Activated CD8-positive, alpha-beta memory T cell treated with anti-CD3 and anti-CD28 coated beads, Interleukin-2, amount 50 U/mL, for 48 hours (primary cell): ENCODE measurements around the gene PDE4D.
"Not testable (repeated sequence)": the region's sequence is repeated elsewhere in the genome, so short reads cannot be mapped to it uniquely, and the experiment has no call there.

ENCODE experiments used
- DNase-seq: peaks from one replicate; pipeline ENCODE4 v3.0.0-alpha.2; 2020

The PDE4D gene

DNA sequence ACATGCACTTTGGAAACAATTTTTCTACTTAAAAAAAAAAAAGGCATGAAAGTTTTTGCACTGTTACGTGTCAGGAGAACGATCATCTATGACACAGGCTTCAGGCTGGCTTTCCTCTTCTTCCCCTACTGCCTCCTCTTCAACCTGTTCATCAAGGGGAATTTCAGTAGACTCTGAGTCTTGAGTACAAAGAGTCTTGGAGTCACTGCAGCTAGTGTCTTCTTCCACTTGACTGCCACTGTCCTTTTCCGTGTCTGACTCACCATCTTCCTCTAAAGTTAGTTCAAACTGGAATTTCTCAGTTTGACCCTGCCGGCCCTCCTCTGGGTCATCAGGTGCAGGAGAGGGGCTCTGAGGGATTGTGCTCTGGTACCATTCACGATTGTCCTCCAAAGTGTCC is 918.9 kb downstream of the PDE4D start:
- DNase-seq: no peak

DNA sequence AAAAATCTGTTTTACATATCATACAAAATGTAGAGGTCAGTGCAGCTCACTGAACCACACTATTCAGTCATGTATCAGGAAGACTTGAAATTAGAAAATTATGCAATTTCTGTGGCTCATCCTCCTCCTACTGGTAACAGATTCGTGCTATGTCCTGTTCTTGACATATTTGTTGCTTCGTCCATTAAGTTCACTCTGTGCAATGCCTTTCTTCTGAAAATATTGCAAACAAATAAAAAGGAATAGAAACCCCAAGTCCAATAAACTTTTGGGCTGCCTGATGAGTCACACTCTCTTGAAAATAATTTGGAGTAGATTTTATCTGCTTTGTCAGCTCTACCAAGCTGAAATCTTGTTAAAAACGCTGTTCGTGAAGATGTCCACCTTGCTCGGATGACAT is 919.4 kb downstream of the PDE4D start:
- DNase-seq: no peak

DNA sequence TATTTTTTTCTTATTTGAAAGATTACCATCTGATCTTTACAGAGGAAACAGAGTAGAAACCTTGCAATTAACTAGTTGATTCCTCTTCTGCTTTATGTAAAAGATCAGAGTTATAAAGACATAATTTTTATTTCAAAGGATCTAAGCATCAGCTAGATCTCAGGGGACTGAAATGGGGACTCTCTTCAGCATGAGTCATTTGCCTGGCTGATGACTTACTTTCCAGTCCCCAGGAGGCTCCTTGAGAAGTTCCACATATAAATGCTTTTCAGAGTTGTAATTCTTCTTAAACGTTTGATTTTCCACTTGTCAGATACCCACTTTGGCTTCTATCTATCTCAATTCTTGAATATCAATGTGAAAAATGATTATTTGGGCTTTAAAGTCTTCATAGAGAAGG is 921.2 kb downstream of the PDE4D start:
- no peak for DNase-seq

DNA sequence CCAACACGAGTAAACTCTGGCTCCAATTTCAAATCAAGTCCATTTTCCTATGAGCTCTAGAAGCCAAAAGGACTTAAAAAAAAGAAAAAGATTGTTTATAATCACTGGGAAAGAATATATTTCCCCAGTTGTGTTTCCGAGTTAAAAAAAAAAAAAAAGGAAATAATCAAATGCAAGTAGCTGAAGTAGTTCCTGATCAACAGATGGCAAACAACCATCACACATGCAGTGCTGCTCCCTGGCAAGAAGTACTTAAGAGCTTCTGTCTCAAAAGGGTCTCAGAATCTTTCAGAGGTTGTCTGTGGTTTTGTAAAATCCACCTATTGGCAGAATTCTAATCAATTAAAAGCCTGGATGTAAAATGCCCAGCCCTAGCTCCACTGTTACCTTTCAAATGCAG is 922.8 kb downstream of the PDE4D start:
- DNase-seq: no peak

DNA sequence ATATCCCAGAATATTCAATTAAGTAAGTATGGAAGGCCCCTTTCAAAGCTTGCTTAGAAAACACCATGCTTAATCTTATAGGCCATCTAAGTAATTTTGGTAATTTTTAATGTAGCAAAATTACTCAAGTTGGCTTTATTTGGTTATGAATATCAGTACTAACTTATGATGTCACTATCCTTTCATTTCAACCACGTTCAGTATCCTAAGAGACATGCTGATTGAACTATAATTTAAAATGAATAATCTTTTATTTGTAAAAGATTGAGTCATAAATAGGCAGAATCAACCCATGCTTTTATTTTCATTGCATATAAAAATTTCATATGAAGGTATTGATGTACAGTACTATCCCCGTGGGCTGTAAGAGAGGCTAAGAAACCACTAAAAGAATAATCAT is 923.7 kb downstream of the PDE4D start:
- DNase-seq: no peak

DNA sequence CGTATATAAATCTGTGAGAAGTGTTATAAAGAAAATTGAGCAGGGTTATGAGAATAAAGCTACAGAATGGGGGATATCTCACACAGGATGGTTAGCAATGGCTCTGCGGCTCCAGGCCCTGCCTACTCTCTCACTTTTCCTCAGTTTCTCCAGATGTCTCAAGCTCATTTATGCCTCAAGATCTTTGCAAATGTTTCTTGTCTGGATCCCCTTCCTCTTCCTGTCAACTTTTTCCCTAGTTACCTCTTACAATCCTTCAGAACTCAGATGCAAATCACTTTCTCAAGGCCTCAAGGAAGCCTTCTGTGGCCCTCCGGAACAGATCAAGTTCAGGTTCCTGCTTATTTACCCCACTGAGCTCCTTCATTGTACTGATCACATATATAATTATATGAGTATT is 924.3 kb downstream of the PDE4D start:
- no peak for DNase-seq

DNA sequence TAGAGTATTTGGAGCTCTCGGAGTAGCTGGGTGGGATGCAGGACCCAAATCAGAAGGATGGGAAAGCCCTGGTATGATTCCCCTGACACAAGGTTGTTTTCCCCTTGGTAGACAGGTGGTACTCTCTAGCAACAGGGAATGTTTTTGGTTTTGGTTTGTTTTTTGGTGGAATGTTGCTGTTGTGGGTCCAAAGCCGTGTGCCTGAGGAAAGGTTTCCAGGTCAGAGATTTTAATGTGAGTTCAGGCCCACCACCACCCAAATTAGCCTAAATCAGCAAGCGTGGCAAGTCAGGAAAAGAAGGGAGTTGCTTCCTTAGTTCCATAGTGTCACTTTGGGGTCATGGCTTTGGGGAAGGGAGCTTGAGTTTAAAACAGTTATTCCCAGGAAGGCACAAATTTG is 925.2 kb downstream of the PDE4D start:
- DNase-seq: no peak

DNA sequence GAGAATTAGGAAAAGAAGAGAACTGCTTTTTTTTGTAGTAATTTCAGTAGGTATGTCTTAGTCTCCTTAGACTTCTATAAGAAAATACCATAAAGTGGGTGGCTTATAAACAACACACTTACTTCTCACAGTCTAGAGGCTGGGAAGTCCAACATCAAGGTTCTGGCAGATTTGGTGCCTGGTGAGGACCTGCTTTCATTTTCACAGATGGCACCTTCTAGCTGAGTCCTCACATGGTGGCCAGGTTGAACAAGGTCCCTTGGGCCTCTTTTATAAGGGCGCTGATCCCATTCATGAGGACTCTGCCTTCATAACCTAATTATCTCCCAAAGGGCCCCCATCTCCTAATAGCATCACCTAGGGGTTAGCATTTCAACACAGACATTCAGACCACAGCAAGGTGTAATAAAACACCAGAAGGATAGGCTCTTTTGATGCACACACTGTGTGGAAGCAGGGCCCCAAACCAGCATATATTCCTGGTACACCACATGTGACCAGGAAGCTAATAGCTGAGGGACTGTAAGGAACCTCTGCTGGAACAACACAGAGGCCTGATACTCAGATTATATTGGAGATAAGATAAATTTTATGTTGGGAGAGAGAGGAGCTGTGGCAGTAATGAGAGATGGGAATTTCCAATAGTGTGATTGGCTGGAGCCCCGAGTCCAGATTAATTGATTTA is 925.8 kb downstream of the PDE4D start:
- no peak for DNase-seq

DNA sequence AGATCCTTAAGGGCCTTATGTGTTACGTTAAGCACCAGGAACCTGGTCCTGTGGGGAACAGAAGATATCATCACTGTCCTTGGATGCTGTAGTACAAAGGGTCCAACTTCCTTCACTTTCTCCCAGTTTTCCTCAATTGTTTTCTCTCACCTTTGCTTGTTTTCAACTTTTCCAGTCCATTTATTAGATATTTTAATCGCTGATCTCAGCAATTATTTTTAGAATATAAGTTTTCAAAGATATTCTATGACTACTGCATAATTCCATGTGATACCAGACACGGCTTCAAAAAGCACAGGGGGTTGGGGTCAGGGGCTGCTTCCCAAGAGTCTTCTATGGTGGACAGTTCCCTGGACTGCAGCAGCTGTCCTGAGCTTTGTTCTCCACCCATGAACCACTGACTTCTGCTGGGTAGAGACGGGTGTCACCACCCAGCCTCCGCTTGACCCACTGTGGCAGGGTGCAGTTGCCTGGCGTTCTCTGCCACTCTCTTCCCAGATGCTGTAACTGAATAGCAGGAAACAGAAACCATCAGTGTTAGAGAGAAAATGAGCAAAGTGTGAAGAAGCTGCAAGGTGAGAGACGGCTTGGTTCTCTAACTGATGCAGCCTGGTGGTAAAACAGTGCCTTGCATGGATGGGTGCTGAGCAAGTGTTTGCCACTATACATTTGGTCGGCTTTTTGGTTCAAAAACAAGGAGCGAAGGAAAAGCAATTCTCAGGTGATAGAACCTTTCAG is 927.7 kb downstream of the PDE4D start:
- no peak for DNase-seq

DNA sequence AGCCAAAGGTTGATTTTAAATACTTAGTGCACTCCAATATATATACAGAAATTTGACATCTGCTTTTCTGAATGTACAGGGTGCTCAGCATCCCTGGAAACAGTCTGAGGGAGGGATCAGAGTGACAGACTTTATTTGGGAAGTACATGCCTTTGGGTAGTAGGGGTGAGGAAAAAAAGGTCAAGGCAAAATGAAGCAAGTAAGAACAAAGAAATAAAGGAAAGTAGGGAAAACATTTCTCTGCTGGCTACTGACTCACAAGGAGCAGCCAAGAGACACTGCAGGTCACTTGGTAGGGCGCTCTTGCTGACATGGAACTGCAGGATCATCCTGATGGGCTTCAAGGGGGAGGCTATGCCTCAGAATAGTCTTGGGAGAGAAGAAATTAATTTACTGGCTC is 929.7 kb downstream of the PDE4D start:
- no peak for DNase-seq

DNA sequence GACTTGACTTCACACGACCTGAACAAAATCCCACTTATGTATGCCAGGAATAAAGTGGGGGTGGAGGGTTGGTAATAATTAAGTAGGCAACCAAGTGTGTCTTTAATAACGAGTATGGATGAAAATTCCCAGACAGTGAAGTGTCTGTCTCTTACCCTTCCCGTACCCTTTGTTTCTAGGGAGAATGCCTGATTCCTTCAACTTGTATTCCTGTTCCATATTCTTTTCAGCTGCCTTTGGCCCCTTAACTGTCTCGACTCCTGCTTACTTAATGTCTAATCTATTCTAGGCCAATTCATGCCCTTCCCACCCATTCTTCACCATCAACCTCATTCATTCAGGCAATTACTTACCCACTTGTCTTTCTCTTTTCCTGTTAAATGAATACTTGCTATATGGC is 930.2 kb downstream of the PDE4D start:
- no peak for DNase-seq

DNA sequence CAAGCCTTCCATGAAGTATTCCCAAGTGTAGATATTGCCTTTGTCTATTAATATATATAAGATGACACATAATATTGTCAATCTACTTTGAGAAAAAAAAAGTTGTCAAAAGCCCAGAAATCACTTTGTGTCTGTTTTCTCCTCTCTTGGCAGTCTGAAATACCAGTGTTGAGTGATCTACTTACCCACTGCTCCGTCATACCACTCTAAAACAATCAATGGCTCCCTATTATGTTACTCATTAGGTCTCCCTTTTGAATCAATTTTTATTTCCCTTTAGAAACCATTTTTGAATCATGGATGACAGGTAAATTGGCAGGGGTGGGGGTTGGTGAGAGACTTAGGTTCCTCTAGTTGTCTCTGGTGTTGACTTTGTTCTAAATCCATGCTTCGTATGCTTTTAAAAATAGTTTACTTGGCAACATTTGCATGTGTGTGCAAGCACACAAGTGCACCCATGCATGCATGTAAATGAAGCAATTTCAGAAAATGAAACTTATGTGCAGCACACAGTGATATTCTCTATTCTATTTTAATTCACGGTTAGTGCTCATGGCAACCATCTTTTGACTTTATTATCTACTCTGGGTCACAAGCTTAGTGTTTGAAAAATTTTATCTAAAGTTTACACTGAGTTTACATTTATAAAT is 931.8 kb downstream of the PDE4D start:
- no peak for DNase-seq

DNA sequence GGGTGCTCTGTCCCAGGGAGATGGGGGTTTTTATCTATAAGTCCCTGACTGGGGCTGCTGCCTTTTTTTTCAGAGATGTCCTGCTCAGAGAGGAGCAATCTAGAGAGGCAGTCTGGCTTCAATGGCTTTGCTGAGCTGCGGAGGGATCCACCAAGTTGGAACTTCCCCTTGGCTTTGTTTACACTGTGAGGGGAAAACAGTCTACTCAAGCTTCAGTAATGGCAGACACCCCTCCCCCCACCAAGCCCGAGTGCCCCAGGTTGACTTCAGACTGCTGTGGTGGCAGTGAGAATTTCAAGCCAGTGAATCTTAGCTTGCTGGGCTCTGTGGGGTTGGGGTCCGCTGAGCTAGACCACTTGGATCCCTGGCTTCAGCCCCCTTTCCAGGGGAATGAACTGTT is 934.8 kb downstream of the PDE4D start:
- DNase-seq: no peak

DNA sequence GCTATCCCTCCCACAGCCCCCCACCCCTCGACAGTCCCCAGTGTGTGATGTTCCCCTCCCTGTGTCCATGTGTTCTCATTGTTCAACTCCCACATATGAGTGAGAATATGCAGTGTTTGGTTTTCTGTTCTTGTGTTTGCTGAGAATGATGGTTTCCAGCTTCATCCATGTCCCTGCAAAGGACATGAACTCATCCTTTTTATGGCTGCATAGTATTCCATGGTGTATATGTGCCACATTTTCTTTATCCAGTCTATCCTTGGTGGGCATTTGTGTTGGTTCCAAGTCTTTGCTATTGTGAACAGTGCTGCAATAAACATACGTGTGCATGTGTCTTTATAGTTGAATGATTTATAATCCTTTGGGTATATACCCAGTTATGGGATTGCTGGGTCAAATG is 940.3 kb downstream of the PDE4D start:
- DNase-seq: not testable (repeated sequence)

DNA sequence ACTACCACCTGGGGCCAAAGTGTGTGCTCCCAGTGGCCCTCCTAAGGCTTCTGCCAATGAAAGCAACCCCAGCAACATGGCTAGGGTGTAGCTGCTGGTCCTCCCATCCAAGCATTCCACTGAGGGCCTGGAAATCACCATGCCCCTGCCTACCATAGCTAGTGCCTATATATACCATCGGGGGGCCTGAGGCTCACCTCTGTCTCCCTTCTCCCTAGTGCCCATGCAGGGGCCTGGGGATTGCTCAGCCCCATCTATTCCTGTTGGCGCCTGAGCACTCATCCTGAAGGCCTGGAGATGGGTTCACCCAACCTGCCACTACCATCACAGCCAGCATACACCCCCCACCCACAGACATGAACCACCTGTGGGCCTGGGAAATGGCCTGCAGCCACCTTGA is 943.3 kb downstream of the PDE4D start:
- DNase-seq: no peak

DNA sequence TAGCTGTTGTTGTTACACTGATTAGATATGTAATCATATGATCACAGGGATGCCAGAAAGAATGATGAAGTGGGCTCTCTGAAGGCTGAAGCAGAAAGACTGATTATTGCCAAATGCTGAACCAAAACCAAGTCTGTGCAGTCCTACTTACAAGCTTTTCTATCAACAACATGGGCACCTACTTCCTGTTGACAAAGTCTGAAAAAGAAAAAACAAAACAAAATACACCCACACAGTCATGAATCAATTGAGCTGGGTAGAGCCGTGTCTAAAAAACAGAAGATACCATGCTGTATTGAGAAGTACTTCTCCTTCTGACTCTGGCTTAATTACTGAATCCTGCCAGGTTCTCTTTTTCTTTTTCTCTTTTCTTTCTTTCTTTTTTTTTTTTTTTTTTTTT is 947.3 kb downstream of the PDE4D start:
- no peak for DNase-seq

DNA sequence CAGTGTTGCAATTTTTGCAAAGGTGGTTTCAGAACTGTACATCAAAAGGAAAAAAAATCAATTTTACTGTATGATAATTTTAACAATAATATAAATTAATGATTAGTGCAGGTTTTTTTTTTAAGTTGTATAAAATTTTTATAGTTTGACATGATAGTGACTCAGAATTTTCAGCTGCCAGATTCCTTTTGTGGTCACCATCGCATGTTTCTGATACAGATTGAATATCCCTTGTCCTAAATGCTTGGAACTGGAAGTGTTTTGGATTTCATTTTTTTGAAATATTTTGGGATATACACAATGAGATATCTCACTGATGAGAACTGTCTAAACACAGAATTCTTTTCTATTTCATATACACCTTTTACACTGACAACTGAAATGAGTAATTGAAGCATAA is 949.3 kb downstream of the PDE4D start:
- no peak for DNase-seq

DNA sequence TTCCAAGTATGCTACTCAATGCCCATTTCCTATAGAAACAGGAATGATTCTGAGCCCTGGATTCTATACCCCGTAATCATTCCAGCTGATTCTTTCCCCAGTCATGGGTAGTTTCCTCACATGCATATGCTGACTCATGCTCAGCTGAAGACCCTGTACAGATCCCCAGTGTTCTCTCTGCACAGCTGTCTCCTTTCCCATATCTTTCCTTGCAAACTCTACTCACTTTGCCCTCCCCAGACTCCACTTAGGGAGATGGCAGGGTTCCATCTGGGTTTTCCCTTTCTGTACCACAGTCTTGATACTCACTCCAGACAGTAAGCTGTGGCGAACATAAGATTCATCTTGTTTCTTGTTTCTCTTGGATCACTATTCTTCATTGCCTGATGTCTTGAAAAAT is 953.1 kb downstream of the PDE4D start:
- no peak for DNase-seq

DNA sequence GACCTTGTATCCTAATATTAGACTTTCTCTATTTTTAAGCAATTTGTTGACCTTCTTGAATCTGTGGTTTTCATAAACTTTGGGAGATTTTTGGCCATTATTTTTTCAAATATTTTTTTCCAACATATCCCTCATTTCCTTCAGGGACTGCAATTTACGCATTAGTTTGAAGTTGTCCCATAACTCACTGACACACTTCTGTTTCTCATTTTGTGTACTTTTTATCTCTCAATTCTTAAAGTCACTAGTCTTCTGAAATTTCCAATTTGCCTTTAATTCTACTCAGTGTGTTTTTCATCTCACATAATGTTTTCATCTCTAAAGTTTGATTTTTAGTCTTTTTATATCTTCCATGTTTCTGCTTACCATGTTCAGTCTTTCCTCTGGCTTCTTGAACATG is 953.9 kb downstream of the PDE4D start:
- DNase-seq: no peak

DNA sequence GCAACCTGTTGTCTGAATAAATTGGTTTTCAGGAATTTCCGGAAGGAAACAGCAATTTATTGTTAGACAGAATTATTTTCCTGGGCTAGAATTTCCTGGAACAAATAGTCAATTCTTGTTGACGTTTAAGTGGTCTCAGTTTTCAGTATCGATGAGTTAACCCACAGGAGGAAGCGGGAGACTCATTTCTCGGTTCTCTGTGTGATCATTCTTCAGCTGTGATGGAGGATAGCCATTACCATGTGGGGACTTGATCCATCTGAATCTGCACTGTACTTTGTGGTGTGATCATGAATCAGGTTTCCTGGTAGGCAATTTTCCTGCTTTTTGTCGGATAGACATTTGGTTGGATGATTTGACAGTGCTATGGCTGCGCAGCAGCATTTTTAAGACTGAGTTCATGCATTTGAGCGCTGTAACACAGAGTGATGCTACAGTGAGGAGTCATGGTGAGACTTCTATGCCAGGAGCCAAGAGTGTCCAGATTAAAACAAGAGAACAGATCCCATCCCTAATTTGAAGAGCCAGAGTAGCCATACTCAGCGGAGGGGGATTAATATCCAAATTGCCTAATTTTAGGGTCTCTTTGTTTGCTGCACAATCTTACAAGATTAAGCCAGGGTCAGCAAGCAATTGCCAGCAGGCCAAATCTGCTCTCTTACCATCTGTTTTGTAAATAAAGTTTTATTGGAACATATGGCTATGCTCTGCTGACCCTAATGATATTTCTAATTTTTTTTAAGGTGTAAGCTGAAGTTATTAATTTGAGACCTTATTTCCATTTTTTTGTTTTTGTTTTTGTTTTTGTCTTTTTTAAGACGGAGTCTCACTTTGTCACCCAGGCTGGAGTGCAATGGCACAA is 954.7 kb downstream of the PDE4D start:
- DNase-seq: no peak

DNA sequence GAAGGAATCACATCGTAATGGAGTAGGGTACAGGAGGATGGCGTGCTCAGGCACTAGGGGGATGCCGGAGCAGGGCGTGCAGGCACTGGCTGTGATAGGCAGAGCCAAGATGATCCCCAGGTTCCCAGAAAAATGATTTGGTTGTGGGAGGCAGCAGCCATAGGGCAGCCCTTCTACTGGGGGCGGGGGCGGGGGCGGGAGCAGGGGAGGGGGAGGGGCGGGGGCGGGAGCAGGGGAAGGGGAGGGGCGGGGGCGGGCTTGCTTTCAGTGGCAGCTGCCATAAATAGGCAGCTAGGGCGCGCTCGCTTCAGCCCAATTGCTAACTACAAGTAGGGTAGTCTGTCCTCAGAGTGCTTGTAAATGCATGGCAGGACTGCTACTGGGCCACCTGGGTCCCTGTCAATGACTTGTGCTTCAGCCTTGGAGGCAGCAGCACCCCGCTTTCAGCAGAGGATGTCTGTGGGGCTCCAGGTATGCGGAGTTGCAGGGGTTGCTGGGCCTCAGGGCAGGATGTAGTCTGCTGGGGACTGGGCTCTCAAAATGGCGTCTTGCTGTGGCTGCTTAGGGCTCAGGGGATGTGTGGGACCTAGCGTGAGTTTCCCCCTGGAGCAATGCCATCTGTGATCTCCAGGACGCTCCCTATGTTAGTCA is 956.4 kb downstream of the PDE4D start:
- no peak for DNase-seq

DNA sequence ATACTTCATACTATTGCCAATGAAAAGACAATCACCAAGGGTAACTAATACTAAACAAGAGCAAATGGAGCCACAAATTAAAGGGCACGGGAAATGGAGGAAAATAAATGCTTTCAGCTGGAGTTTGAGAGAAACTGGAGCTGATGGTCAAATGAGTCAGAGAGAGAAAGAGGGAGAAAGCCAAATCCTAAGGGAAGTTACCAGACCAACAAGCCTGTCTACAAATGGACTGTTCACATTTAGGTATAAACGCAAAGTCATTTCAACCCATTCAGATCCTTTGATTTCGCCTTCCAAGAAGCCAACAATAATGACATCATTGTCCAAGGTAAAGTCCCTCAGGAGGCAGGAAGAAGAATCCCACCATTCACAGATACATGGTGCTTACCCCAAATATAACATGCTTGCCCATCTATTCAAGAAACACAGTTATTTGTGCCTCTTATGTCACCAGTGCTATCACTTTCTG is 958.9 kb downstream of the PDE4D start:
- no peak for DNase-seq
